ENCODE data around the gene CCZ1B.
A peak's percentile ranks its signal among the peaks of the same experiment; 100 is the strongest.
"Not testable (repeated sequence)": the region's sequence is repeated elsewhere in the genome, so short reads cannot be mapped to it uniquely, and the experiment has no call there.

- TF ChIP-seq CTCF (IDR thresholded peaks at IDR 0.05; ENCODE audit: low read length) = peak; percentile 13; the same call in 1 of the 2 replicates
- TF ChIP-seq EZH2 (IDR thresholded peaks at IDR 0.05; ENCODE audit: borderline replicate concordance, low read length) = not testable (repeated sequence)
These were observed at the start of gene CCZ1B for GRCh38 chr7:6826151-6826550.
